UCSD-AML1 (cell line): ENCODE results near the gene ANKRD34A.

Experiments used
- DNase-seq: peaks from one replicate; lab custom pipeline; 2025; ENCODE audit not compliant: unreplicated experiment; lab: John Stamatoyannopoulos, UW

The ANKRD34A gene

GRCh38 chr1:145974721-145975120 is 10.3 kb upstream of the ANKRD34A start:
- no peak for DNase-seq

GRCh38 chr1:145972580-145972979 is 8.2 kb upstream of the ANKRD34A start:
- DNase-seq, result no peak

GRCh38 chr1:145967288-145967687 is 2.9 kb upstream of the ANKRD34A start:
- DNase-seq, result no peak

- no peak for DNase-seq
These were observed 857 bp upstream of the ANKRD34A start for GRCh38 chr1:145965119-145965744.

- DNase-seq, result no peak
These were observed 933 bp downstream of the ANKRD34A start for GRCh38 chr1:145963265-145964019.

- DNase-seq, result no peak
These were observed 1.9 kb downstream of the ANKRD34A start for GRCh38 chr1:145962157-145963102.

- peak; percentile 19 for DNase-seq
These were observed 2.8 kb downstream of the ANKRD34A start for GRCh38 chr1:145961425-145962156.

- DNase-seq, result no peak
These were observed 3.3 kb downstream of the ANKRD34A start for GRCh38 chr1:145961109-145961424.

GRCh38 chr1:145960468-145961108 is 3.8 kb downstream of the ANKRD34A start:
- DNase-seq, result peak; percentile 86

- DNase-seq, result no peak
These were observed 4.4 kb downstream of the ANKRD34A start for GRCh38 chr1:145959957-145960467.

- no peak for DNase-seq
These were observed 5.0 kb downstream of the ANKRD34A start for GRCh38 chr1:145959333-145959732.

- DNase-seq, result no peak
These were observed 5.6 kb downstream of the ANKRD34A start for GRCh38 chr1:145958734-145959133.

GRCh38 chr1:145957443-145958319 is 6.7 kb downstream of the ANKRD34A start, which contains the start of gene LIX1L:
Gene LIX1L, minus strand, starts transcription at chr1:145958017. Its CDS starts 90 bp downstream, at chr1:145957927.
- peak; percentile 94 for DNase-seq

- DNase-seq, result no peak
These were observed 7.5 kb downstream of the ANKRD34A start for GRCh38 chr1:145956781-145957442.

GRCh38 chr1:145956361-145956760 is 8.0 kb downstream of the ANKRD34A start:
- DNase-seq, result no peak

GRCh38 chr1:145955436-145955835 is 8.9 kb downstream of the ANKRD34A start:
- no peak for DNase-seq

- no peak for DNase-seq
These were observed 10.5 kb downstream of the ANKRD34A start for GRCh38 chr1:145953861-145954260.

GRCh38 chr1:145952903-145953302 is 11.5 kb downstream of the ANKRD34A start:
- DNase-seq, result no peak

GRCh38 chr1:145951526-145951925 is 12.8 kb downstream of the ANKRD34A start:
- DNase-seq, result no peak
